Embryonic facial prominence (tissue), 1 donor: ENCODE results near the gene DUSP16.

Source experiments
- DNase-seq: peaks from one replicate; pipeline ENCODE4 v3.0.0-alpha.2; 2016; ENCODE audit errors: extremely low spot score

Gene DUSP16

GRCh38 chr12:12469386-12469785, 93.3 kb downstream of the DUSP16 start:
- no peak for DNase-seq

- no peak for DNase-seq
Observed at GRCh38 chr12:12468575-12468974, 94.1 kb downstream of the DUSP16 start.

GRCh38 chr12:12467688-12468261, 94.9 kb downstream of the DUSP16 start:
- DNase-seq: no peak

GRCh38 chr12:12467264-12467663, 95.4 kb downstream of the DUSP16 start:
- no peak for DNase-seq

- no peak for DNase-seq
Observed at GRCh38 chr12:12466157-12466556, 96.5 kb downstream of the DUSP16 start.

- no peak for DNase-seq
Observed at GRCh38 chr12:12465522-12465921, 97.1 kb downstream of the DUSP16 start.

GRCh38 chr12:12461923-12462315, 100.7 kb downstream of the DUSP16 start:
- no peak for DNase-seq

- no peak for DNase-seq
Observed at GRCh38 chr12:12460935-12461922, 101.4 kb downstream of the DUSP16 start.

GRCh38 chr12:12456637-12457036, 106.0 kb downstream of the DUSP16 start:
- DNase-seq: no peak

GRCh38 chr12:12454315-12454714, 108.3 kb downstream of the DUSP16 start:
- no peak for DNase-seq

GRCh38 chr12:12453635-12454034, 109.0 kb downstream of the DUSP16 start:
- DNase-seq: no peak

- DNase-seq: no peak
Observed at GRCh38 chr12:12452326-12452902, 110.2 kb downstream of the DUSP16 start.

GRCh38 chr12:12451098-12451497, 111.6 kb downstream of the DUSP16 start:
- DNase-seq: no peak

- DNase-seq: no peak
Observed at GRCh38 chr12:12450043-12450471, 112.6 kb downstream of the DUSP16 start.

- no peak for DNase-seq
Observed at GRCh38 chr12:12449533-12450025, 113.1 kb downstream of the DUSP16 start.

GRCh38 chr12:12447837-12448236, 114.8 kb downstream of the DUSP16 start:
- DNase-seq: no peak

- DNase-seq: no peak
Observed at GRCh38 chr12:12447236-12447635, 115.4 kb downstream of the DUSP16 start.

GRCh38 chr12:12446786-12447185, 115.9 kb downstream of the DUSP16 start:
- DNase-seq: no peak

GRCh38 chr12:12445882-12446181, 116.8 kb downstream of the DUSP16 start:
- no peak for DNase-seq

- DNase-seq: no peak
Observed at GRCh38 chr12:12445165-12445881, 117.3 kb downstream of the DUSP16 start.

GRCh38 chr12:12443431-12443878, 119.2 kb downstream of the DUSP16 start:
- DNase-seq: no peak

- no peak for DNase-seq
Observed at GRCh38 chr12:12442548-12443071, 120.1 kb downstream of the DUSP16 start.
